Chondrocyte (in vitro differentiated cells): ENCODE data around the gene TELO2. TPM values are rescaled to one million over a fixed set of nuclear protein-coding genes. Genes with fewer than 3 reads are reported as not detected.

Experiments used
- DNase-seq: peaks from one replicate; pipeline ENCODE4 v3.0.0; 2021; ENCODE audit warnings: mixed read lengths, low spot score
- H3K27ac Mint-ChIP-seq: one replicate; pipeline ENCODE4 v1.8.0; 2021; ENCODE audit warnings: mild to moderate bottlenecking, moderate library complexity, mixed read lengths; ENCODE audit not compliant: unreplicated experiment
- H3K27me3 Mint-ChIP-seq: 2 replicates; pipeline ENCODE4 v1.8.0; 2021; ENCODE audit warnings: low read depth, mixed read lengths
- H3K36me3 Mint-ChIP-seq: 2 replicates; pipeline ENCODE4 v1.8.0; 2021; ENCODE audit warnings: low read depth, mixed read lengths
- H3K4me1 Mint-ChIP-seq: 2 replicates; pipeline ENCODE4 v1.8.0; 2021; ENCODE audit warnings: low read depth, mild to moderate bottlenecking, mixed read lengths
- H3K4me3 Mint-ChIP-seq: one replicate; pipeline ENCODE4 v1.8.0; 2021; ENCODE audit warnings: mild to moderate bottlenecking, moderate library complexity, mixed read lengths; ENCODE audit not compliant: unreplicated experiment
- H3K9me3 Mint-ChIP-seq: 2 replicates; pipeline ENCODE4 v1.8.0; 2021; ENCODE audit warnings: low read depth, mixed read lengths
- CTCF ChIP-seq: fragments of 200-600 bp; sonication (generic); IDR thresholded peaks from 2 replicates; pipeline ENCODE4 v1.5.0; 2021; ENCODE audit warnings: antibody characterized with exemption, mild to moderate bottlenecking, moderate library complexity
- total RNA-seq: library from RNA; stranded (reverse); gene quantifications from 3 replicates; pipeline ENCODE4 v1.2.1, GENCODE V29; 2021

Gene TELO2
- total RNA-seq, 1 donor from 2014 or later, result 21.7 TPM

DNA sequence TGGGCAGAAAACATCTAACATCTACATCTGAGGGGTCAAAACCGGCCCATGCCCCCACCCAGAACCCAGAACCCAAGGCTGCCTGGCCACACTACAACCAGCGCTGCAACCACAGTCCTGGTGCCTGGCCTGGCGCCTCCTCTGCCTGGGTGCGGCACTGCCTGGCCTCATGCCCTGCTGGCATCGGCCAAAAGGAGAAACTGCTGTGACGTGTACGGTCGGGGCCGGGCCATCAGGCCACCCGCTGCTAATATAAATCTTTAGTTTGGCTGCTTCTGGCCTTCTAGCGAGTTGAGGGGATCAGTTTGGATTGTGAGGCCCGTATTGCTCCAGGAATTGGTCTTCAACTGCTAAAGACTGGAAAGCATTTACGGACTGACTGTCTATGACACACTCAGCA, 63.1 kb downstream of the TELO2 start:
- no peak overlapping the region for H3K27ac Mint-ChIP-seq
- no peak overlapping the region for H3K4me3 Mint-ChIP-seq
- no peak for TF ChIP-seq CTCF
- no peaks in the 10 kb centered on the region for H3K27me3 Mint-ChIP-seq
- no peaks in the 10 kb centered on the region for H3K9me3 Mint-ChIP-seq
- no peaks in the 10 kb centered on the region for H3K4me1 Mint-ChIP-seq
- no peak for DNase-seq
- peaks cover 30% of the 10 kb centered on the region for H3K36me3 Mint-ChIP-seq

GRCh38 chr16:1557074-1557473, 63.9 kb downstream of the TELO2 start:
- Mint-ChIP-seq H3K4me1 (no peaks in the 10 kb centered on the region), H3K36me3 (peaks cover 34% of the 10 kb centered on the region), H3K27me3 (no peaks in the 10 kb centered on the region), H3K9me3 (no peaks in the 10 kb centered on the region), H3K27ac (no peak overlapping the region), H3K4me3 (no peak overlapping the region)
- no peak for DNase-seq
- no peak for TF ChIP-seq CTCF

DNA sequence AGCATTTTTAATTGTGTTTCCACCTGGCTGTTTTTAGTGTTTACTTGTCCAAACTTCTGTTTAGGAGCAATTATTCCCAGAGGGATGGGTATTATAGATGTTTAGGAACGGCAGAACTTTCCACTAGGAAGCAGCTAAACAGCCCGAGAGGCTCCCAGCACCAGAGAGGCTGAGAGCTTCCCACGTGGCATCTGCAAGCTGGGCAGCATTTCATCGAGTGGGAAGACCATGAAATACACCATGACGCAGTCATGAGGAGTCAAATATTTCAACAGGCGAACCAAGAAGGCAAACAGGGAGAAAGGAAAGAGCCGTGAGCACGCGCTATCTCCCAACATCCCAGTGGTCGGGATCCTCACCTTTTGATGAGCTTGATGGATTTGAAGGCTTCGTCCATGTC, 64.4 kb downstream of the TELO2 start:
- no peak for TF ChIP-seq CTCF
- Mint-ChIP-seq H3K27ac (no peak overlapping the region), H3K9me3 (no peaks in the 10 kb centered on the region), H3K4me1 (no peaks in the 10 kb centered on the region), H3K27me3 (no peaks in the 10 kb centered on the region), H3K36me3 (peaks cover 35% of the 10 kb centered on the region), H3K4me3 (no peak overlapping the region)
- no peak for DNase-seq

DNA sequence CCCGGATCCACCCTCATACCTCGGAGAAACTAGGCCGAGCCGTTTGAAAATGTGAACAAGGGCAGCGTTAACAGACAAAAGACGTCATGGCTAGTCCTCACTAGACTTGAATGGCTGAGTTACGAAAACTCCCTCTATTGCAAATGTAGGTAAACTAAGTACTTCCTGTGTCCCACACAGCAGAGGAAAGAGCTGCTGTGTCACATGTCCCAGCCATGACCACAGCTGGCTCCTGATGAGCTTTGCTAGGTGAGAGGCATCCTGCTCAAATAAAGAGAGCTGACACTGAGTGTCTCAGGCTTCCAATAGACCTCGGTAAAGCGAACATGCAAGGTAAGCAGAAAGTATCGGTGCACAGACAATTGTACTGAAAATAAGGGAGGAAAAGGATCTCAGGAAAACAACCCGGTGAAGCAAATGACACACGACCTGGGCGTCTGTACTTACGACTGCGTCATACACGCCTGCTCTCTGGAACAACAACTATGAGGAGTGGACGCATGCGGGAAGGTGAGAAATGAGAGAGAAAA, 66.4 kb downstream of the TELO2 start:
- no peaks in the 10 kb centered on the region for H3K9me3 Mint-ChIP-seq
- no peak for TF ChIP-seq CTCF
- no peak for DNase-seq
- H3K27ac Mint-ChIP-seq, result no peak overlapping the region
- H3K4me3 Mint-ChIP-seq, result no peak overlapping the region
- H3K27me3 Mint-ChIP-seq, result no peaks in the 10 kb centered on the region
- H3K36me3 Mint-ChIP-seq, result peaks cover 37% of the 10 kb centered on the region
- no peaks in the 10 kb centered on the region for H3K4me1 Mint-ChIP-seq

Other genes with a start within 250 kb of the TELO2 start
- gene TPSD1, start 237.3 kb upstream of the TELO2 start, total RNA-seq, result not detected in 3 replicates
- gene UBE2I, start 183.7 kb upstream of the TELO2 start, total RNA-seq, result 97.9 to 110 TPM (median 105 TPM) in 3 replicates
- 0.36 to 1.7 TPM (median 1.5 TPM) in 3 replicates for gene BAIAP3, start 159.7 kb upstream of the TELO2 start, total RNA-seq
- 52.2 to 56.8 TPM (median 56.0 TPM) in 3 replicates for gene TSR3, start 141.5 kb upstream of the TELO2 start, total RNA-seq
- 58.3 to 68.4 TPM (median 60.7 TPM) in 3 replicates for gene GNPTG, start 141.4 kb upstream of the TELO2 start, total RNA-seq
- gene UNKL, start 78.7 kb upstream of the TELO2 start, total RNA-seq, result 12.3 to 16.1 TPM (median 12.6 TPM) in 3 replicates
- gene UQCC4, start 72.6 kb upstream of the TELO2 start, total RNA-seq, result 7.9 to 11.0 TPM (median 9.3 TPM) in 3 replicates
- not detected in 3 replicates for gene PERCC1, start 62.3 kb upstream of the TELO2 start, total RNA-seq
- 0.51 to 2.0 TPM (median 1.3 TPM) in 3 replicates for gene CCDC154, start 48.8 kb upstream of the TELO2 start, total RNA-seq
- 81.7 to 97.0 TPM (median 95.2 TPM) in 3 replicates for gene CLCN7, start 18.3 kb upstream of the TELO2 start, total RNA-seq
- gene PTX4, start 4.4 kb upstream of the TELO2 start, total RNA-seq, result not detected in 3 replicates
- 2.9 to 9.7 TPM (median 8.4 TPM) in 3 replicates for gene TMEM204, start 40.3 kb downstream of the TELO2 start, total RNA-seq
- 15.0 to 23.2 TPM (median 17.8 TPM) in 3 replicates for gene IFT140, start 118.7 kb downstream of the TELO2 start, total RNA-seq
- 17.8 to 21.2 TPM (median 20.5 TPM) in 3 replicates for gene CRAMP1, start 119.0 kb downstream of the TELO2 start, total RNA-seq
- 59.2 to 65.9 TPM (median 63.0 TPM) in 3 replicates for gene JPT2, start 184.9 kb downstream of the TELO2 start, total RNA-seq
- 53.8 to 66.0 TPM (median 56.4 TPM) in 3 replicates for gene MAPK8IP3, start 212.8 kb downstream of the TELO2 start, total RNA-seq